PFSK-1 (cell line): ENCODE measurements around the gene SLC44A3.

Experiments used
- FOXP2 ChIP-seq: optimal IDR thresholded peaks from 2 replicates; pipeline ENCODE3; 2011; ENCODE audit warnings: borderline replicate concordance, control low read depth, inconsistent platforms; ENCODE audit not compliant: insufficient read depth; ENCODE audit errors: extremely low read length, extremely low read depth
- POLR2AphosphoS5 ChIP-seq: IDR thresholded peaks from 2 replicates; pipeline ENCODE4 v1.6.1; 2012; ENCODE audit warnings: low read depth, mild to moderate bottlenecking, control low read depth, low read length, moderate library complexity
- SIN3A ChIP-seq: IDR thresholded peaks from 2 replicates; pipeline ENCODE4 v1.6.1; 2012; ENCODE audit warnings: mild to moderate bottlenecking, low read length, moderate library complexity, borderline replicate concordance; ENCODE audit not compliant: insufficient read depth
- TAF1 ChIP-seq: IDR thresholded peaks from 2 replicates; pipeline ENCODE4 v1.6.1; 2012; ENCODE audit warnings: low read length, control low read depth, borderline replicate concordance; ENCODE audit not compliant: insufficient read depth
- TF ChIP-seq, protein P1 (sequence below), 2 experiments: IDR thresholded peaks; 2 replicates each; pipeline versions ENCODE4 v1.6.1 to v1.8.0; 2011 to 2012; ENCODE audit warnings: low read depth in 2 of 2, low read length in 2 of 2, control low read depth in 1 of 2, inconsistent platforms in 1 of 2, mild to moderate bottlenecking in 1 of 2, moderate library complexity in 1 of 2; ENCODE audit not compliant: insufficient read depth in 1 of 2

Gene SLC44A3

GRCh38 chr1:94817712-94818111 lies 2.4 kb upstream of the SLC44A3 start:
- TF ChIP-seq, protein P1, sequence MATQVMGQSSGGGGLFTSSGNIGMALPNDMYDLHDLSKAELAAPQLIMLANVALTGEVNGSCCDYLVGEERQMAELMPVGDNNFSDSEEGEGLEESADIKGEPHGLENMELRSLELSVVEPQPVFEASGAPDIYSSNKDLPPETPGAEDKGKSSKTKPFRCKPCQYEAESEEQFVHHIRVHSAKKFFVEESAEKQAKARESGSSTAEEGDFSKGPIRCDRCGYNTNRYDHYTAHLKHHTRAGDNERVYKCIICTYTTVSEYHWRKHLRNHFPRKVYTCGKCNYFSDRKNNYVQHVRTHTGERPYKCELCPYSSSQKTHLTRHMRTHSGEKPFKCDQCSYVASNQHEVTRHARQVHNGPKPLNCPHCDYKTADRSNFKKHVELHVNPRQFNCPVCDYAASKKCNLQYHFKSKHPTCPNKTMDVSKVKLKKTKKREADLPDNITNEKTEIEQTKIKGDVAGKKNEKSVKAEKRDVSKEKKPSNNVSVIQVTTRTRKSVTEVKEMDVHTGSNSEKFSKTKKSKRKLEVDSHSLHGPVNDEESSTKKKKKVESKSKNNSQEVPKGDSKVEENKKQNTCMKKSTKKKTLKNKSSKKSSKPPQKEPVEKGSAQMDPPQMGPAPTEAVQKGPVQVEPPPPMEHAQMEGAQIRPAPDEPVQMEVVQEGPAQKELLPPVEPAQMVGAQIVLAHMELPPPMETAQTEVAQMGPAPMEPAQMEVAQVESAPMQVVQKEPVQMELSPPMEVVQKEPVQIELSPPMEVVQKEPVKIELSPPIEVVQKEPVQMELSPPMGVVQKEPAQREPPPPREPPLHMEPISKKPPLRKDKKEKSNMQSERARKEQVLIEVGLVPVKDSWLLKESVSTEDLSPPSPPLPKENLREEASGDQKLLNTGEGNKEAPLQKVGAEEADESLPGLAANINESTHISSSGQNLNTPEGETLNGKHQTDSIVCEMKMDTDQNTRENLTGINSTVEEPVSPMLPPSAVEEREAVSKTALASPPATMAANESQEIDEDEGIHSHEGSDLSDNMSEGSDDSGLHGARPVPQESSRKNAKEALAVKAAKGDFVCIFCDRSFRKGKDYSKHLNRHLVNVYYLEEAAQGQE (IDR thresholded peaks at IDR 0.05; ENCODE audit: insufficient read depth in 1 of 2, low read depth in 2 of 2, low read length in 2 of 2) = no peak
- TF ChIP-seq TAF1 (no peak), POLR2AphosphoS5 (no peak), SIN3A (no peak), FOXP2 (no peak)

GRCh38 chr1:94819238-94819944 lies 766 bp upstream of the SLC44A3 start:
- no peak for TF ChIP-seq TAF1
- TF ChIP-seq, protein P1 (IDR thresholded peaks at IDR 0.05; ENCODE audit: insufficient read depth in 1 of 2, low read depth in 2 of 2, low read length in 2 of 2) = no peak
- no peak for TF ChIP-seq POLR2AphosphoS5
- TF ChIP-seq FOXP2 = no peak

DNA sequence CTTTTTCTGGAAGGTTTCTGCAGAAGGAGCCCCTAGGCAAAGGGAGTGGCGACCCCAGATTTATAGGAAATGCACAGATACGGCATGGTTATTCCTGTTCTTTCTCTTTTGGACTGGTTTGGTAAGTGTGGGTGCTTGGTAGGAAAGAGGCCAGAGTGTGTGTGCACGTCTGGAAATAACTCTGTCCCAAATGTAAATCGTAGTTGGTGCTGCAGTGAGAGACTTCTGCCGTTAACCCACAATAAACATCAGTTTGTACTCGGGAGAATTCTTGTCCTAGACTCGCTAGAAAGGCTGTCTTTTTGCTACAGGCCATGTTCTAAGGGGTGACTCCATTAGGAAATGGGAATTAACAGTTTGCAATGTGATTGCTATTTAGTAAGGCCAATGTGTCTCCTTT lies 779 bp downstream of the SLC44A3 start:
- TF ChIP-seq SIN3A (no peak), POLR2AphosphoS5 (no peak), TAF1 (no peak), FOXP2 (no peak)
- TF ChIP-seq, protein P1 (IDR thresholded peaks at IDR 0.05; ENCODE audit: insufficient read depth in 1 of 2, low read depth in 2 of 2, low read length in 2 of 2) = no peak

GRCh38 chr1:94821636-94822305 lies 1.6 kb downstream of the SLC44A3 start:
- TF ChIP-seq, protein P1 (IDR thresholded peaks at IDR 0.05; ENCODE audit: insufficient read depth in 1 of 2, low read depth in 2 of 2, low read length in 2 of 2) = no peak
- TF ChIP-seq SIN3A (no peak), FOXP2 (no peak), TAF1 (no peak), POLR2AphosphoS5 (no peak)

- TF ChIP-seq POLR2AphosphoS5 = no peak
- TF ChIP-seq, protein P1 (IDR thresholded peaks at IDR 0.05; ENCODE audit: insufficient read depth in 1 of 2, low read depth in 2 of 2, low read length in 2 of 2) = no peak
- TF ChIP-seq SIN3A = no peak
- TF ChIP-seq TAF1 = no peak
- no peak for TF ChIP-seq FOXP2
Measured at GRCh38 chr1:94823116-94823515, 3.0 kb downstream of the SLC44A3 start.
